ENCODE results near the gene MSH3. TPM values are rescaled to one million over a fixed set of nuclear protein-coding genes. Genes with fewer than 3 reads are reported as not detected.
A peak's percentile ranks its signal among the peaks of the same experiment; 100 is the strongest.

Gene MSH3
- total RNA-seq, 1 donor from 2014 or later: 20.2 TPM

DNA sequence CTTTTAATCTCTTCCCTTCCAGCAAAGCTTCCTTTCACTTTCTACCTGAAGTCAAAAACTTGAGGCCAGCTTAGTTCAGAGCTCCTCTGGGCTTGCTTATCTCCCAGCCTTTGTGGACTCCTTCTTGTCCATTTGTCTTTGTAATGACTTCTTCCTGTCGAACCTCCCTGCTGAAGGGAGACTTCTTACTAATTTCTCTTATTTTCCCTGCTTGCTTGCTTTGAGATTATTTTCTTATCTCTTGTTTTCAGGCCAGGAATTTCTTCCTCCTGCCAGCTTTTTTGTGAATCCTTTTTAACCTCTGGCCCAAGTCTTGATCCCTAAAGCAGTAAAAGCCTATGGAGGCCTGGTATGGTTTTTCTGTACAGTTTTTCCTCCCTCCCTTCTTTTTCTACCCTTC lies 47.1 kb downstream of the MSH3 start:
- no peak for DNase-seq (ENCODE audit: low spot score)
- Mint-ChIP-seq H3K9me3 (no peaks in the 10 kb centered on the region), H3K27me3 (ENCODE audit: insufficient read depth) (no peaks in the 10 kb centered on the region), H3K4me1 (ENCODE audit: low read depth) (peaks cover 27% of the 10 kb centered on the region), H3K27ac (no peak overlapping the region), H3K36me3 (ENCODE audit: low read depth) (peaks cover 17% of the 10 kb centered on the region), H3K4me3 (no peak overlapping the region)
- intact Hi-C loops (cut with micrococcal nuclease): no loop called here

DNA sequence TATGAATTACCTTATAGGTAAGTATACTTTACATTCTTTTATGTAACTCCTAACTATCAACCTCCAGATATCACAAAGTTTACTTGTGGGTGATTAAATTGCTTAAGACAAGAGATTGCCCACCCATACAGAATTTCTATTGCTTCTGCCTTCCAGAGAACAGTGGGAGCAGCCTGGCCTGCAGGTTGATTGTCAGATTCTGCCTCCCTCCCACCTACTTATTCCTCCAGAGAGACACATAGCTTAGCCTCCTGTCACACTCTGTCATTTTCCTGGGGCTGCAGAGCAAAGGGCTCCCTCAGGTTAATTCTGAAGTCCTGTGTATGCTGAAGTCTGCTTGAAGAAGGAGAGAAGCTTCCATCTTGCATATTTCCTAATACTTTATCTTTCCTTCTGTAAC lies 48.8 kb downstream of the MSH3 start:
- no peak for DNase-seq (ENCODE audit: low spot score)
- H3K4me3 Mint-ChIP-seq: no peak overlapping the region
- intact Hi-C loops (cut with micrococcal nuclease): no loop called here
- no peak overlapping the region for H3K27ac Mint-ChIP-seq
- peaks cover 27% of the 10 kb centered on the region for H3K4me1 Mint-ChIP-seq (ENCODE audit: low read depth)
- no peaks in the 10 kb centered on the region for H3K27me3 Mint-ChIP-seq (ENCODE audit: insufficient read depth)
- peaks cover 16% of the 10 kb centered on the region for H3K36me3 Mint-ChIP-seq (ENCODE audit: low read depth)
- H3K9me3 Mint-ChIP-seq: no peaks in the 10 kb centered on the region

DNA sequence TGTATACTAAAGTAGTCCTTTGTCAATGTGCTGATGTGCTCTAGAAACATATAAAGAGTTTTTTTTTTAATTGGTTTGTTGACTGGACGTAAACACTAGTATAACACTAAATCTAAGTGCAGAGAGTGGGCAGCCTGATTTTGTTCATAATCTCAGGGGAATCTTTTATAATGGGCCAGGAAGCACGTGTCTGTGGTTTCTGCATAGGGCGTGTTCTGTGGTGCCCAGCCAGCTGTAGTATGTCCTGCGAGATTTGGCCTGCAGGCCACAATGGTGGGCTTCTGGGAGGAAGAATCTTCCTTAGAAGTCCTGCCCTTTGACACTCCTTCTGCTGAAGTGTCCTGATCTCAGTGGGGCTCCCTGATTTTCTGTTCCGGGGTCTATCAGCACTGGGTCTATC lies 49.3 kb downstream of the MSH3 start:
- intact Hi-C loops (cut with micrococcal nuclease): no loop called here
- H3K36me3 Mint-ChIP-seq (ENCODE audit: low read depth): peaks cover 16% of the 10 kb centered on the region
- H3K27me3 Mint-ChIP-seq (ENCODE audit: insufficient read depth): no peaks in the 10 kb centered on the region
- no peak for DNase-seq (ENCODE audit: low spot score)
- H3K27ac Mint-ChIP-seq: no peak overlapping the region
- H3K9me3 Mint-ChIP-seq: no peaks in the 10 kb centered on the region
- H3K4me1 Mint-ChIP-seq (ENCODE audit: low read depth): peaks cover 27% of the 10 kb centered on the region
- H3K4me3 Mint-ChIP-seq: no peak overlapping the region

DNA sequence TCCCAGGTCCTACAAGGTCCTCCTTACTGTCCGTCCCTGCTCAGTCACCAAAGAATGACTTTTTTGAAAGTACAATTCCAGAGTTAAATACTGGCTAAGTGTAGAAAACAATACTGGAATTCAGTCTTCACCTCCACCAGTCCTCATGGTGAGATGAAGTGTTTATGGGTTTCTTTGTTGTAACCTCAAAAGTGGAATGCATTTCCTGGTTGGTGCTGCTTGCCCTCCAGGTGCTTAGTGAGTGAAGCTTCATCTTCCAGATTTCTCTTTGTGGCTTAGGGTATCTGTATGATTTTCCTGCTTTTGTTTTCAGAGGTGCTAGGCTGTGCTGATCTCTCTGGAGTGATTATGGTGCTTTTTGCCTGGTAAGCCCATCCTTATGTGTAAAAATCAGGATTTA lies 49.8 kb downstream of the MSH3 start:
- Mint-ChIP-seq H3K27me3 (ENCODE audit: insufficient read depth) (no peaks in the 10 kb centered on the region), H3K4me1 (ENCODE audit: low read depth) (peaks cover 27% of the 10 kb centered on the region)
- intact Hi-C loops (cut with micrococcal nuclease): no loop called here

DNA sequence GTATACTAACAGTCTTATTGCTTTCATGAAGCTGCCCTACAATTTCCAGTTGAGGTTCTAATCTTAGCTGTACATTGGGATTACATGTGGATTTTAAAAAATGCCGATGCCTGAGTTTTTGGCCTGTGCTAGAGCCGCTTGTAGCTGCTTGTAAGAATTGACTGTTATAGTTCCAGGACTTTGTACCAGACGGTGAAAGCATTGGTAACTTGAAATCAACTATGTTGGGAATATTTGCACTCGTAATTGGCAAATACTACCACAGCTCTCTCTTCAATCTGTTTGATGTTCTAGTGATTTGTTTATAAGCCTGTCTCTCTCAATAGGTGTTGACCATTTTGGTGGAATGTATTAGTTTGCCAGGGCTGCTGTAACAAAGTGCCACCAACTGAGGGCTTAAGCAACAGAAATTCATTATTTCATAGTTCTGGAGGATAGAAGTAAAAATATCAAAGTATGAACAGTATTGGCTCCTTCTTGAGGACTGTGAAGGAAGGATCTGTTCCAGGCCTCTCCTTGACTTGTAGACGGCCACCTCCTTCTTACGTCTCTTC lies 50.8 kb downstream of the MSH3 start:
- Mint-ChIP-seq H3K4me3 (no peak overlapping the region), H3K4me1 (ENCODE audit: low read depth) (peaks cover 34% of the 10 kb centered on the region), H3K9me3 (no peaks in the 10 kb centered on the region), H3K36me3 (ENCODE audit: low read depth) (peaks cover 23% of the 10 kb centered on the region), H3K27ac (no peak overlapping the region), H3K27me3 (ENCODE audit: insufficient read depth) (no peaks in the 10 kb centered on the region)
- intact Hi-C loops (cut with micrococcal nuclease): loop anchor here (5.0 kb wide), 1 partner anchor 462 kb away; no protein-coding TSS in a partner anchor
- DNase-seq (ENCODE audit: low spot score): no peak

More for the DNA sequence above, 49.8 kb downstream of the MSH3 start:
- Mint-ChIP-seq H3K27ac (no peak overlapping the region), H3K36me3 (ENCODE audit: low read depth) (peaks cover 19% of the 10 kb centered on the region), H3K4me3 (no peak overlapping the region), H3K9me3 (no peaks in the 10 kb centered on the region)
- DNase-seq (ENCODE audit: low spot score): no peak

DNA sequence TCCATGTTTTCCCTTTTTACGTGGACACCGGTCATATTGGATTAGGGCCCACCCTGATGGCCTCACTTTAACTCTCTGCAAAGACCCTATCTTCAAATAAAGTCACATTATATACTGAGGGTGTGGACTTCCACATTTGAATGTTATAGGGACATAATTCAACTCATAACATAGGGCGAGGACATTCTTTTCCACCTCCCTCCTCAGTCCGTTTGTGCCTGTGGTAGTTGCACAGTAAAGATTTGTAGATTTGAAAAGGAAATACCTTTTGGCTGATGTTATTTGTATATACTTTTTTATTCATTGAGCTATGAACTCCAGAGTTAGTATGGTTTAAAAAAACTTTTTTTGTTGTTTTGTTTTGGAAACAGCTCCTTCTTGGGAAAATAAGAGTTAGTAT lies 51.3 kb downstream of the MSH3 start:
- Mint-ChIP-seq H3K9me3 (no peaks in the 10 kb centered on the region), H3K36me3 (ENCODE audit: low read depth) (peaks cover 23% of the 10 kb centered on the region), H3K27ac (no peak overlapping the region), H3K4me1 (ENCODE audit: low read depth) (peaks cover 39% of the 10 kb centered on the region), H3K4me3 (no peak overlapping the region), H3K27me3 (ENCODE audit: insufficient read depth) (no peaks in the 10 kb centered on the region)
- no peak for DNase-seq (ENCODE audit: low spot score)
- intact Hi-C loops (cut with micrococcal nuclease): loop anchor here (5.0 kb wide), 1 partner anchor 462 kb away; no protein-coding TSS in a partner anchor

DNA sequence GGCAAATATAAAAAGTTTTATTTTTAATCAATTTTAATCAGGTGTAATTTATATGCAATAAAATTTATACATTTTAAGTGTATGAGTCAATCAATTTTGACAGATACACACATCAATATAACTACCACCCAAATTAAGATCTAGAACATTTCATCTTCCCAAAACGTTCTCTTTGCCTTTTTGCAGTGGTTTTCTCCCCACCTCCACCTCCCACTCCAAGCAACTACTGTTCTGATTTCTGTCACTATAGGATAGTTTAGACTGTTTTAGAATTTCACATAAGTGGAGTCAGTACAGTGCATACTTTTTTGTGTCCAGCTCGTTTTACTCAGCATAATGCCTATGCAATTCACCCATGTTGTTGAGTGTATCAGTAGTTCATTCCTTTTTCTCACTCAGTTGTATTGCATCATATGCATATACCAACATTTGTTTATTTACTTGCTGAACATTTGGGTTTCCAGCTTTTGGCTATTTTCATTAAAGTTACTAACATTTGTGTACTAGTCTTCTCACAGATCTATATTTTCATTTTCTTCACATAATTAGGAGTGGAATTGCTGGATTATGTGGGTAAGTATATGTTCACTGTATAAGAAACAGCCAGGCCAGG lies 52.5 kb downstream of the MSH3 start:
- DNase-seq (ENCODE audit: low spot score): no peak
- H3K4me1 Mint-ChIP-seq (ENCODE audit: low read depth): peaks cover 41% of the 10 kb centered on the region
- intact Hi-C loops (cut with micrococcal nuclease): loop anchor here (5.0 kb wide), 1 partner anchor 460 kb away; no protein-coding TSS in a partner anchor
- H3K9me3 Mint-ChIP-seq: no peaks in the 10 kb centered on the region
- H3K36me3 Mint-ChIP-seq (ENCODE audit: low read depth): peaks cover 17% of the 10 kb centered on the region
- no peak overlapping the region for H3K4me3 Mint-ChIP-seq
- H3K27me3 Mint-ChIP-seq (ENCODE audit: insufficient read depth): no peaks in the 10 kb centered on the region
- H3K27ac Mint-ChIP-seq: no peak overlapping the region

DNA sequence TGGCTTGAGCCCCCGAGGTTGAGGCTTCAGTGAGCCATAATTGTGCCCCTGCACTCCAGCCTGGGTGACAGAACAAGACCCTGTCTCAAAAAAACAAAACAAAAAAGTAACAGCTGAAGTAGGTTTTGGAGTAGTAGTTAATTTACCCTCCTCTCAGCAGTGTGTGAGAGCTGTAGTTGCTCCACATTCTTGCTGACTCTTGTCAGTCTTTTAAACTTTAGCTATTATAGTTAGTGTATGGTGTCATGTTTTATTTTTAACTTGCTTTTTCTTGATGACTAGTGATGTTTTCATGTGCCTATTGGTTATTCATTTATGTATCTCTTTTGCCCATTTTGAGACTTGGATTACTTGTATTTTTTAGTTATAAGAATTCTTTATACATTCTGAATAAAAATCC lies 53.2 kb downstream of the MSH3 start:
- no peak overlapping the region for H3K4me3 Mint-ChIP-seq
- H3K27me3 Mint-ChIP-seq (ENCODE audit: insufficient read depth): no peaks in the 10 kb centered on the region
- DNase-seq (ENCODE audit: low spot score): no peak
- no peak overlapping the region for H3K27ac Mint-ChIP-seq
- H3K4me1 Mint-ChIP-seq (ENCODE audit: low read depth): peaks cover 39% of the 10 kb centered on the region
- intact Hi-C loops (cut with micrococcal nuclease): loop anchor here (5.0 kb wide), 1 partner anchor 460 kb away; no protein-coding TSS in a partner anchor
- peaks cover 17% of the 10 kb centered on the region for H3K36me3 Mint-ChIP-seq (ENCODE audit: low read depth)
- no peaks in the 10 kb centered on the region for H3K9me3 Mint-ChIP-seq

DNA sequence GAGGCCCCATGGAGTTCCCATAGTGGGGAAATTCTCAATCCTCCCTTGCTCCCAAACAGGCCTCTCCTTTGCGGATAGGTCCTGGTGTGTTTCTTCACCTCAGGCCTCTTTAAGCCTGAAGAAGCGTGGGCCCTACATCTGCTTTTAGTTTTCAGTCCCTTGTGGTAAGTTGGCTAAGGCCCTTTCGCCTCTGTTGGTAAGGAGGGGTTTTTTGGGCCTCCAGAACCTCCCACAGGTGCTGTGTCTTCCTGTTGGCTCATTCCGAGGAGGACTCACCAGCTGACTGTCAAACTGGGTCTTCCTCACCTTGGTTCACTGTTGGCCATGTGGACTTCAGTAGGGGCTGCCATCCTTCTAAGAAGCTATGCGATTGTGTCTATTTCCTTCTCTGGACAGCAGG lies 56.8 kb downstream of the MSH3 start:
- H3K27me3 Mint-ChIP-seq (ENCODE audit: insufficient read depth): no peaks in the 10 kb centered on the region
- intact Hi-C loops (cut with micrococcal nuclease): loop anchor here (5.0 kb wide), 3 partner anchors 46 to 396 kb away; no protein-coding TSS in a partner anchor
- no peaks in the 10 kb centered on the region for H3K9me3 Mint-ChIP-seq
- peak overlapping the region; percentile 19 for H3K27ac Mint-ChIP-seq
- no peak for DNase-seq (ENCODE audit: low spot score)
- peaks cover 31% of the 10 kb centered on the region for H3K36me3 Mint-ChIP-seq (ENCODE audit: low read depth)
- H3K4me1 Mint-ChIP-seq (ENCODE audit: low read depth): peaks cover 34% of the 10 kb centered on the region
- H3K4me3 Mint-ChIP-seq: no peak overlapping the region

DNA sequence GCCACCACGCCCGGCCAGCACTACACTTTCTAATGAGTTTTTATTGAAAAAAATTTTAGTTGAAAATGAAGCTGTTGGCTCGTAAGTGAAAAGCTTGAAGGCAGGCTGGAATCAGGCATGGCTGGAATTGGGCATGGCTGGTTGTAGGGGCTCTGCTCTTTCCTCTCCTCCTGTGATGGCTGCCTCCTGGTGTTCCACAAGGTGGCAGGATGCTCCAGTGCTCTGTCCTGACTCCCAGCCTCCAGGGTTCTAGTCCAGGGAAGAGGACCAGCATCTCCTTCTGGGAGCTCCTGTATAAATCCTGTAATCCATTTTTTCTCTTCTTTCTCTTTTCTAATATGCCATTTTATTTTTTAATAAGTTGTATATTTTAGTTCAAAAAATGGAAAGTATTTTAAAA lies 57.5 kb downstream of the MSH3 start:
- no peak overlapping the region for H3K4me3 Mint-ChIP-seq
- DNase-seq (ENCODE audit: low spot score): no peak
- no peaks in the 10 kb centered on the region for H3K27me3 Mint-ChIP-seq (ENCODE audit: insufficient read depth)
- H3K4me1 Mint-ChIP-seq (ENCODE audit: low read depth): peaks cover 34% of the 10 kb centered on the region
- intact Hi-C loops (cut with micrococcal nuclease): loop anchor here (5.0 kb wide), 3 partner anchors 45 to 395 kb away; no protein-coding TSS in a partner anchor
- H3K27ac Mint-ChIP-seq: peak overlapping the region; percentile 47
- no peaks in the 10 kb centered on the region for H3K9me3 Mint-ChIP-seq
- peaks cover 31% of the 10 kb centered on the region for H3K36me3 Mint-ChIP-seq (ENCODE audit: low read depth)

DNA sequence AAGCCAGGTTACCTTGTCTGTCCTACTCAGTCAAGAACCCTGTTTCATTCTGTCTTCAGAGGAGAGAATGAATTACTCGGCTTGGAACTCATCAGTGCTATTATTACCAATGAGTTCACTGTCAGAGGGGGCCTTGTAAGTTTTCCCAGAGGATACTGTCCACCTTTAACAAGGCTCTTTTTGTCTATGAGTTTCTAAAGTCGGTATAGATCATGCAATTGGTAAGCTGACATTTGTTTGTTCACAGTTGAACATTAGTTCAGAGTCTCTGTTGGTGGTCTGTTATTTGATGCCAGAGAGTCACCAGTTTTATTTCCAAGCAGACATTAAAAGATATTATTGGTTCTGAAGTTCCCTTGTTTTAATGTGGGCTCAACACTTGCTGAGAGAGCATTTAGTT lies 58.5 kb downstream of the MSH3 start:
- DNase-seq (ENCODE audit: low spot score): no peak
- intact Hi-C loops (cut with micrococcal nuclease): loop anchor here (5.0 kb wide), 3 partner anchors 44 to 394 kb away; no protein-coding TSS in a partner anchor
- Mint-ChIP-seq H3K27ac (no peak overlapping the region), H3K27me3 (ENCODE audit: insufficient read depth) (no peaks in the 10 kb centered on the region), H3K4me1 (ENCODE audit: low read depth) (peaks cover 34% of the 10 kb centered on the region), H3K9me3 (no peaks in the 10 kb centered on the region), H3K4me3 (no peak overlapping the region), H3K36me3 (ENCODE audit: low read depth) (peaks cover 36% of the 10 kb centered on the region)

DNA sequence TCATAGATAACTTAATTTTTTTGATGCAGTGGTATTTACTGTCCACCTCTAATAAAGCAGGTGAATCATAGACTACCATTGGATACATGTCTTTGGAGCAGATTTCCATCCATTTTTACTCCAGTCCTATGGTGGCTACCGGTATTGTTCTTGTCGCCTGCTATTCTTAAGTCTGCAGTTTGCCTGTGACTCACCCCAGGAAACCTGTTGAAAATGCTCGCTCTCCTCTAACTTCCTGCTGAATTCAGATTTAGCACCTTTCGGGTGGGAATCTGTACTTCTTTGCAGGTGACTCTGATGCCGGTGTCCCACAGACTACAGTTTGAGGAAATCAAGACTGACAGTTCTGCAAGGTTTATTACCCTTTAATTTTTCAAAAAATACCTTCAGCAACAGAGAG lies 59.2 kb downstream of the MSH3 start:
- H3K27me3 Mint-ChIP-seq (ENCODE audit: insufficient read depth): no peaks in the 10 kb centered on the region
- H3K36me3 Mint-ChIP-seq (ENCODE audit: low read depth): peaks cover 39% of the 10 kb centered on the region
- H3K4me3 Mint-ChIP-seq: no peak overlapping the region
- H3K9me3 Mint-ChIP-seq: no peaks in the 10 kb centered on the region
- peaks cover 34% of the 10 kb centered on the region for H3K4me1 Mint-ChIP-seq (ENCODE audit: low read depth)
- intact Hi-C loops (cut with micrococcal nuclease): loop anchor here (5.0 kb wide), 3 partner anchors 44 to 394 kb away; no protein-coding TSS in a partner anchor
- no peak for DNase-seq (ENCODE audit: low spot score)
- H3K27ac Mint-ChIP-seq: no peak overlapping the region

DNA sequence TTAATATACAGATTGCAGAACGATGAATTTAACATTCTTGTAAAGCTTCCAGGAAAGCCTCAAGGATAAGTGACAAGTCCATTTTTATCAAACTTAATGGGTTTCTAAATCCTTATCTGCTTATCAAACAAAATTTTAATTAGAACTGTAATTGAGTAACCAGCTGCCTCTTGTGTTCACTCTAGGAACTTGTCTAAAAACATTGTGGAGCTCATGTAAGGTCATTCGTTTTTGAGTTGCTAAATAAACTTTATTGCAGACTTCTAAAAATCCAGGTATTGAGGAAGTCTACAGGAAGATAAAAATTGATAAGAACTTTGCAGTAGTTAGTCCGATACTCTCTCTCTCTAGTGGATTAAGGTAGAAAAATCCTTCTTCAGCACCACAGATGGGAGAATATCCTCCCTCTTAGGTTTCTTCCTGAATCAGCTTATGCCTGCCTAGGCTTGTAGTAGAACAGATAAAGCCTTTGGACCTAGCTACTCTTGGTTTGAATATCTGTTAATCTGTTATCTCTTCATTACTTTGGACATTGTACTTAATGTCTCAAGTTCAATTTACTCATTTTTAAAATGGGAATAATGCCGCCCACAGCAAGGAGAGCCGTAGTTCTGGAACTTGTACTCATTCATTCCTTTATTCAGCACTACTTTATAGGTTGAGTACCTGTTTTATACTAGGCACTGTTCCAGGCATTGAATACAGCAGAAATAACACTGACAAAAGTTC lies 60.3 kb downstream of the MSH3 start:
- peaks cover 33% of the 10 kb centered on the region for H3K4me1 Mint-ChIP-seq (ENCODE audit: low read depth)
- H3K4me3 Mint-ChIP-seq: no peak overlapping the region
- intact Hi-C loops (cut with micrococcal nuclease): loop anchor here (5.0 kb wide), 3 partner anchors 43 to 393 kb away; no protein-coding TSS in a partner anchor
- H3K27me3 Mint-ChIP-seq (ENCODE audit: insufficient read depth): no peaks in the 10 kb centered on the region
- peaks cover 40% of the 10 kb centered on the region for H3K36me3 Mint-ChIP-seq (ENCODE audit: low read depth)
- H3K27ac Mint-ChIP-seq: no peak overlapping the region
- no peak for DNase-seq (ENCODE audit: low spot score)
- H3K9me3 Mint-ChIP-seq: peaks cover 3% of the 10 kb centered on the region
